Ammon's horn (tissue), 1 donor: ENCODE results near the gene HLTF.
"Not testable (repeated sequence)": the region's sequence is repeated elsewhere in the genome, so short reads cannot be mapped to it uniquely, and the experiment has no call there.

Experiments used
- DNase-seq: peaks from one replicate; pipeline ENCODE4 v3.0.0-alpha.2; 2016; ENCODE audit warnings: low spot score

The HLTF gene

GRCh38 chr3:148991219-148992026 is 94.9 kb downstream of the HLTF start, which contains the start of gene GYG1:
GYG1 (plus strand) TSS chr3:148991540; CDS start chr3:148991641, 101 bp downstream.
- DNase-seq = peak; percentile 89

GRCh38 chr3:148990236-148990635 is 96.1 kb downstream of the HLTF start:
- DNase-seq = no peak

GRCh38 chr3:148987551-148987950 is 98.8 kb downstream of the HLTF start:
- not testable (repeated sequence) for DNase-seq

GRCh38 chr3:148981273-148981672 is 105.1 kb downstream of the HLTF start:
- no peak for DNase-seq
